Measurements from ENCODE around the gene SFI1. TPM values are rescaled to one million over a fixed set of nuclear protein-coding genes. Genes with fewer than 3 reads are reported as not detected.

SFI1 gene
- polyA plus RNA-seq, 1 donor (not counting 4 experiments of a cell fraction or from before 2014, with no cell fraction given), result 10.7 TPM

DNA sequence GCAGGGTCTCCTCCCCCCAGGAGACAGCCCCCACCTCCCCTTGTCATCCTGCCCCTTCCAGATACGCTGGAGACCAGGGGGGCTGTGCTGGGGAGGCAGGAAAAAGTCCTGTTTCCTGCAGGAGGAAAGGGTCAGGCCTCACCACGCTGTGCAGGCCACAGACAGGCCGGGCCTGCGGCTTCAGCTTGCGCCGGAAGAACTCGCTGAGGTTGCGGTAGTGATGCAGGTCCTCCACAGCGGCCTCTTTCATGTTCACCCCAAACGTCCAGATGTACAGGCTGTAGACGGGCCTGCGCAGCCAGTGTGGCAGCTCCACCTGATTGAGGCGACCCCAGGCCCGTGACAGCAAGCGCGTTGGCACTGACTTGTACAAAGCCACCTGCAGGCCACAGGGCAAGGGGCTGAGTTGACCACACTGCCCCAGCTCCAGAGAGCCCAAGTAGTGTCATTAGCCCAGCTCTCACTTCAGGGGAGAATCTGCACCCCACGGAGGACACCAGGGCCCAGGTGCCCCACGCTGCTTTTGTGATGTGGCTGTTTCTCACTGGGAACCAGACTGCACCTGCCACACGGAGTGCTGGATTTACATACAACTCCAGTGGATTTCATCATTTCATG, 125.3 kb downstream of the SFI1 start:
- Histone ChIP-seq H3K4me1 (ENCODE audit: control insufficient read depth, extremely low read depth, insufficient read depth, low read length) (peaks cover 18% of the 10 kb centered on the region), H3K4me2 (ENCODE audit: control insufficient read depth, extremely low read depth, insufficient read depth, low read depth, low read length) (no peak overlapping the region), H4K20me1 (ENCODE audit: control insufficient read depth, extremely low read depth, insufficient read depth, low read length) (peaks cover 39% of the 10 kb centered on the region), H3K9me3 (ENCODE audit: control insufficient read depth, low read depth, low read length) (no peaks in the 10 kb centered on the region), H3K9me1 (ENCODE audit: control insufficient read depth, extremely low read depth, insufficient read depth, low read length) (peaks cover 2% of the 10 kb centered on the region), H3K27me3 (ENCODE audit: control insufficient read depth, extremely low read depth, insufficient read depth, low read length) (no peaks in the 10 kb centered on the region), H2AFZ (ENCODE audit: control insufficient read depth, low read length) (no peak overlapping the region), H3K9ac (ENCODE audit: control insufficient read depth, extremely low read depth, insufficient read depth, low read length) (no peak overlapping the region), H3K36me3 (ENCODE audit: control insufficient read depth in 2 of 2, extremely low read depth in 1 of 2, insufficient read depth in 2 of 2, low read length in 2 of 2) (peaks cover 33 to 56% of the 10 kb centered on the region in 2 experiments), H3K27ac (ENCODE audit: control insufficient read depth, insufficient read depth, low read length) (no peak overlapping the region), H3K79me2 (ENCODE audit: control insufficient read depth, insufficient read depth, low read length) (peaks cover 54% of the 10 kb centered on the region), H3K4me3 (ENCODE audit: control insufficient read depth in 2 of 3, extremely low read depth in 1 of 3, insufficient read depth in 2 of 3, low read depth in 1 of 3, low read length in 3 of 3) (no peak overlapping the region)
- FAIRE-seq (no peak), DNase-seq (ENCODE audit: low read depth, low spot score) (no peak)
- no peak for TF ChIP-seq EZH2 (IDR thresholded peaks at IDR 0.05; ENCODE audit: low read length)
- TF ChIP-seq, protein P1, sequence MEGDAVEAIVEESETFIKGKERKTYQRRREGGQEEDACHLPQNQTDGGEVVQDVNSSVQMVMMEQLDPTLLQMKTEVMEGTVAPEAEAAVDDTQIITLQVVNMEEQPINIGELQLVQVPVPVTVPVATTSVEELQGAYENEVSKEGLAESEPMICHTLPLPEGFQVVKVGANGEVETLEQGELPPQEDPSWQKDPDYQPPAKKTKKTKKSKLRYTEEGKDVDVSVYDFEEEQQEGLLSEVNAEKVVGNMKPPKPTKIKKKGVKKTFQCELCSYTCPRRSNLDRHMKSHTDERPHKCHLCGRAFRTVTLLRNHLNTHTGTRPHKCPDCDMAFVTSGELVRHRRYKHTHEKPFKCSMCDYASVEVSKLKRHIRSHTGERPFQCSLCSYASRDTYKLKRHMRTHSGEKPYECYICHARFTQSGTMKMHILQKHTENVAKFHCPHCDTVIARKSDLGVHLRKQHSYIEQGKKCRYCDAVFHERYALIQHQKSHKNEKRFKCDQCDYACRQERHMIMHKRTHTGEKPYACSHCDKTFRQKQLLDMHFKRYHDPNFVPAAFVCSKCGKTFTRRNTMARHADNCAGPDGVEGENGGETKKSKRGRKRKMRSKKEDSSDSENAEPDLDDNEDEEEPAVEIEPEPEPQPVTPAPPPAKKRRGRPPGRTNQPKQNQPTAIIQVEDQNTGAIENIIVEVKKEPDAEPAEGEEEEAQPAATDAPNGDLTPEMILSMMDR (optimal IDR thresholded peaks at IDR 0.05 in 1 of 3, IDR thresholded peaks at IDR 0.05 in 1 of 3, conservative IDR thresholded peaks at IDR 0.05 in 1 of 3; ENCODE audit: extremely low read depth in 1 of 3, insufficient read depth in 2 of 3, low read length in 3 of 3), result no peak
- dilution Hi-C loops (cut with MboI; ENCODE audit: extremely low pct_ligation_motif_present, low sequenced_read_pairs), result no loop called here

DNA sequence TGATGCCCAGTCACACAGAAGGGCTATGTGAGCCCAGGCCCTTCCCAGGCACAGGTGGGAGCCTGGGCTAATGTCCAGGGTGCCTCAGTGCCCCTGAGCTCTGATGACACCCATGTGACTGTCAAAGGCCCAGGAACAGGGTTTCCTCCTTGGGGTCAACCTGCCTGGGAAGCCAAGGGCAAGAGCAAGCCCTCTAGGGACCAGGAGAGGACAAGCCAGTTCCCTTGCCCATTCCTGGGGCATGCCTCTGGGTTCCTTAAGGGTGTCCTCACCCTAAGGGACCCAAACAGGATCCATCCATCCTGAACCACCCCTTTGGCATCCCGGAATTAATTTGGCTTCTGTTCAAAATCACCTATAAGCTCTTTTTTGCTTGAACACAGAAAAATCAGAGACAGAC, 126.6 kb downstream of the SFI1 start:
- Histone ChIP-seq H2AFZ (ENCODE audit: control insufficient read depth, low read length) (no peak overlapping the region), H3K36me3 (ENCODE audit: control insufficient read depth in 2 of 2, extremely low read depth in 1 of 2, insufficient read depth in 2 of 2, low read length in 2 of 2) (peaks cover 26 to 58% of the 10 kb centered on the region in 2 experiments), H3K9me1 (ENCODE audit: control insufficient read depth, extremely low read depth, insufficient read depth, low read length) (peaks cover 2% of the 10 kb centered on the region), H3K4me3 (ENCODE audit: control insufficient read depth in 2 of 3, extremely low read depth in 1 of 3, insufficient read depth in 2 of 3, low read depth in 1 of 3, low read length in 3 of 3) (no peak overlapping the region), H3K9ac (ENCODE audit: control insufficient read depth, extremely low read depth, insufficient read depth, low read length) (no peak overlapping the region), H3K27ac (ENCODE audit: control insufficient read depth, insufficient read depth, low read length) (no peak overlapping the region), H3K79me2 (ENCODE audit: control insufficient read depth, insufficient read depth, low read length) (peaks cover 67% of the 10 kb centered on the region), H3K4me2 (ENCODE audit: control insufficient read depth, extremely low read depth, insufficient read depth, low read depth, low read length) (no peak overlapping the region), H3K9me3 (ENCODE audit: control insufficient read depth, low read depth, low read length) (no peaks in the 10 kb centered on the region), H3K27me3 (ENCODE audit: control insufficient read depth, extremely low read depth, insufficient read depth, low read length) (no peaks in the 10 kb centered on the region), H4K20me1 (ENCODE audit: control insufficient read depth, extremely low read depth, insufficient read depth, low read length) (peaks cover 39% of the 10 kb centered on the region), H3K4me1 (ENCODE audit: control insufficient read depth, extremely low read depth, insufficient read depth, low read length) (peaks cover 22% of the 10 kb centered on the region)
- dilution Hi-C loops (cut with MboI; ENCODE audit: extremely low pct_ligation_motif_present, low sequenced_read_pairs), result no loop called here
- no peak for DNase-seq (ENCODE audit: low read depth, low spot score)
- no peak for TF ChIP-seq EZH2 (IDR thresholded peaks at IDR 0.05; ENCODE audit: low read length)
- TF ChIP-seq, protein P1 (optimal IDR thresholded peaks at IDR 0.05 in 1 of 3, IDR thresholded peaks at IDR 0.05 in 1 of 3, conservative IDR thresholded peaks at IDR 0.05 in 1 of 3; ENCODE audit: extremely low read depth in 1 of 3, insufficient read depth in 2 of 3, low read length in 3 of 3), result no peak
- FAIRE-seq, result no peak
